Astrocyte of the spinal cord (primary cell): Measurements from ENCODE around the gene GIT1.

Experiments
- DNase-seq: peaks from one replicate; pipeline ENCODE4 v3.0.0; 2011; ENCODE audit warnings: low read depth, low spot score
- H3K4me3 ChIP-seq: 2 replicates; pipeline ENCODE4 v1.5.1; 2011; ENCODE audit warnings: low read depth, mild to moderate bottlenecking, low read length, moderate library complexity
- CTCF ChIP-seq: IDR thresholded peaks from 2 replicates; pipeline ENCODE4 v1.5.1; 2012; ENCODE audit warnings: low read depth, mild to moderate bottlenecking, low read length, inconsistent platforms
- in situ Hi-C: cut with HindIII; loops from 2 replicates; pipeline ENCODE4 v1.10.0; 2017; ENCODE audit warnings: low sequenced_read_pairs

Gene GIT1

GRCh38 chr17:29620271-29620670, 30.8 kb upstream of the GIT1 start:
- no peak for TF ChIP-seq CTCF
- H3K4me3 ChIP-seq: no peak overlapping the region
- peak; percentile 29 for DNase-seq
- in situ Hi-C loops: no loop called here

GRCh38 chr17:29619251-29619650, 29.8 kb upstream of the GIT1 start:
- H3K4me3 ChIP-seq: no peak overlapping the region
- peak; percentile 29 for DNase-seq
- peak; percentile 41 for TF ChIP-seq CTCF
- in situ Hi-C loops: no loop called here

- H3K4me3 ChIP-seq: no peak overlapping the region
Observed at GRCh38 chr17:29618272-29619065, 29.0 kb upstream of the GIT1 start.

GRCh38 chr17:29617481-29618271, 28.2 kb upstream of the GIT1 start:
- in situ Hi-C loops: no loop called here
- DNase-seq: peak; percentile 59
- no peak overlapping the region for H3K4me3 ChIP-seq
- TF ChIP-seq CTCF: peak; percentile 64

More at GRCh38 chr17:29618272-29619065, 29.0 kb upstream of the GIT1 start:
- DNase-seq: no peak
- in situ Hi-C loops: no loop called here
- no peak for TF ChIP-seq CTCF

GRCh38 chr17:29617125-29617480, 27.7 kb upstream of the GIT1 start:
- peak; percentile 78 for TF ChIP-seq CTCF
- H3K4me3 ChIP-seq: no peak overlapping the region
- in situ Hi-C loops: no loop called here
- peak; percentile 67 for DNase-seq

GRCh38 chr17:29616300-29617048, 27.0 kb upstream of the GIT1 start:
- in situ Hi-C loops: no loop called here
- no peak overlapping the region for H3K4me3 ChIP-seq
- TF ChIP-seq CTCF: no peak
- no peak for DNase-seq
